ENCODE results near the gene UIMC1.

GRCh38 chr5:177020033-177020432, 13.5 kb upstream of the UIMC1 start:
- TF ChIP-seq CTCF (conservative IDR thresholded peaks at IDR 0.05; ENCODE audit: low read depth, low read length) = no peak
- no peak for TF ChIP-seq EZH2phosphoT487 (IDR thresholded peaks at IDR 0.05; ENCODE audit: borderline replicate concordance, low read length)

All from PC-3 (cell line).